DMS153 (cell line): Measurements from ENCODE around the gene TUT1.
"Not testable (repeated sequence)": the region's sequence is repeated elsewhere in the genome, so short reads cannot be mapped to it uniquely, and the experiment has no call there.

Experiments
- DNase-seq: peaks from one replicate; lab custom pipeline; 2025; lab: John Stamatoyannopoulos, UW

TUT1 gene

DNA sequence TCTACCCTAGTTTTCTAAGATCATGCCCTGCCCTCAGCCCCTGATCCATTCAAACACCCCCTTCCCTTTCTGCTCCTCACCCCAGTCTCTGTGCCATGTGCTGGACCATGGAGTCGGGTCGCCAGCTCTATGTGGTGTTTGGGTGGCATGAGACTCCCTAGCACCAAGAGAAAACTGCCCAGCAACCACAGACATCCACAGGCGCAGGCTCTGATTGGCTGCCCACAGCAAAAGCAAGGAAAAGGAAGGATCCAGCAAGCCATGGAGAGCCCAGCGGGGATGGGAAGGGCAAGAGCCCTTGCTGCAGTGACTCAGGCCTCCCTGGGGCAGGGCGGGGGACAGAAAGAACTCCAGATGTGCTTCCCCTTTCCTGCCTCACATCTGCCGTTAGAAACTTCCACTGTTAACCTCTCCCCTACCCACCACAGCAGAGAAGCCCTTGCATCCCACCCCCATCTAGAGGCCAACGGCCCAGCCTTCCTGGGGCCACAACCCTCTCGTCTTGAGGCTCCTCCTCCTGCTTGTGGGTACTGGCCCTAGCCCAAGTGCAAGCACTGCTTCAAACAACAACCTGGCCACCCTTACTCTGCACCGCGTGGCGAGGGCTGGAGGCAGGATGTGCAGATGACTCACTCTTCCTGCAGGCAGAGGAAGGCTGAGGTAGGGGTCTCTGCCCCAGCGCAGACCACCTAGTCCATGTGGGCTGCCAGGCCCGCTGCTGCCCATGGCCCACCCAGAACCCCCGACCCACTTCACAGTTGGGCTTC is 35.0 kb downstream of the TUT1 start:
- peak; percentile 66 for DNase-seq

DNA sequence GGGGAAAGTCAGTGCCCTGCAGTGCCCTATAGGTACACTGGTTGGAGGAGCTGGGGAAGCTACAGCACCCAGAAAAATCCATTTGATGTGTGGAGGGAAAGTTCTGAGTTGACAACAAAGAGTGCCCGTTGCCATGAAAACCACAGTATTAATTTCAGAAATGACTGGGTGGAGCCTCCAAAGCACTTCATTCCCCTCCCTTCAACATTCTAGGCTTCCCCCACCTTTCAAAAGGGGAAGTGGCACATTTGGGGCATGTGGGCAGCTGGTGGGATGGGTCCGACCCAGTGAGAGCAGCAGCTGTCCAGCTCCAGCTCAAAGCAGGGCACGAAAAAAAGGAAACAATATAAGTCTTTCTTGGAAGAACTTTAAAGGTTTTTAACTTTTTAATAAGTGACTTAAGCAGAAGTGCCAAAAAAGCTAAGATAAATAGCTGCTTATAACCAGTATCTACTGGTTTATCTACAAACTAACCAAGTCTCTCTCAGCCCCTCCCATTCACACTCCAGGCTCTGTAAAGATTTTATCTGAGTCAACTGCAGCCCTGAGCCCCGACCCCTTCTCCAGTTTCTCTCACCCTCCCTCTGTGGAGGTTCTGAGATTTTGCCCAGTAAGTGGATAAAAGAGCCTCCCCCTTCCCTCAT is 35.7 kb downstream of the TUT1 start:
- no peak for DNase-seq

DNA sequence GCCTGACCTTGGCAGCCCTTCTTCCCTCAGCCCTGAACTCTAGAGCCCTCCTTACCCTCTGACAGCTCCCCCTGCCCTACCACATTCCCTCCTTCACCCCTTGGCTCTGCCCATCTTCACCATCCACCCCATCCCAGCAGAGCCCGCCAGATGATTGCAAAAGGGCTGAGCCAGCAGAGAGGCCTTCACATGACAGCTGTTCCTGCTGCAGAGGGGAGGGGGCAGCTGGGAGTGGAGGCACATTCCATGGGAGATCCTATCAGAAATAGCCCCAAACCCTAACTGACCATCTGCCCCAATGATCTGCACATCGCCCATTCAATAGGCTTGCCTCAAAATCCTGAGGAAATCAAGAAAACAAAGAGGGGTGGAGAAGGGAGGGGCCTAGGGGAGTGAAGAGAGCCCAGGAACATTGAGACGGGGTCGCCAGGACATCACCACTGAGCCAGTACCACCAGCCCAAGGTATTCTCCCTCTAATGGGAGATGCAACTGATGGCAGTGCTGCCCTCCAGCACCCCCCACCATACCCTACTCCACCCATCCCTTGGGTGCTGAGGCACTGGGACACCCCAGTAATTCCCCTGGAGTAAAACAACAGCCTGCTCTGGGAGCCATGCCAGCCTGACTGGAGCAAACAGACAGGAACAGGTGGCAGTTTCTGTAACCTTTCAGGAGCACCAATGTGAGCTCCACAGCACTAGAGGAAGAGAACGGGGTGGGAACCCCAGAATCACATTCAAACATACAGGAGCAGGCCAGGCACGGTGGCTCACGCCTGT is 36.7 kb downstream of the TUT1 start:
- no peak for DNase-seq

DNA sequence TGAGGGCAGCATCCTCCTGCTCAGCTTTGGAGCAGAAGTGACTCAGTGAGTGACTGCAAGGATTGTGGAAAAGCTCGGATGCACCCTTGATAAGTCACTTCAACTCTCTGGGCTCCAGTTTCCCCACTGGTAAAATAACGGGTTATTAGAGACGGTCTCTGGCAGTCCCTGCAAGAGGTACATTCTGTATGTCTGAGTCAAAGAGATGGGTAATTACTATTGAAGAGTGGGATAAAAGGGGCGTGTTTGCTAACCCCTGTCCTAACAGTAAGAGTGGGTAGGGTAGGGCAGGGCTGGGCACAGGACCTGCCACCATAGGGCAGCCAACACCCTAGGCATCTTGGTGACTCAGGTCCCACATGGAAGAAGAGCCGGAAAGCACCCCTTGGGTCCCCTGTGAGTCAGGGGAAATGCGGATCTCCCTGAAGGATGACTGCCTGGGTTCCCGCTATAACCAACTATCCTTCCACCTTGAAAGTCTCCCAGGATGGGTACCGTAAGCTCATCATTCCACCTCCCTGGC is 37.4 kb downstream of the TUT1 start:
- no peak for DNase-seq

DNA sequence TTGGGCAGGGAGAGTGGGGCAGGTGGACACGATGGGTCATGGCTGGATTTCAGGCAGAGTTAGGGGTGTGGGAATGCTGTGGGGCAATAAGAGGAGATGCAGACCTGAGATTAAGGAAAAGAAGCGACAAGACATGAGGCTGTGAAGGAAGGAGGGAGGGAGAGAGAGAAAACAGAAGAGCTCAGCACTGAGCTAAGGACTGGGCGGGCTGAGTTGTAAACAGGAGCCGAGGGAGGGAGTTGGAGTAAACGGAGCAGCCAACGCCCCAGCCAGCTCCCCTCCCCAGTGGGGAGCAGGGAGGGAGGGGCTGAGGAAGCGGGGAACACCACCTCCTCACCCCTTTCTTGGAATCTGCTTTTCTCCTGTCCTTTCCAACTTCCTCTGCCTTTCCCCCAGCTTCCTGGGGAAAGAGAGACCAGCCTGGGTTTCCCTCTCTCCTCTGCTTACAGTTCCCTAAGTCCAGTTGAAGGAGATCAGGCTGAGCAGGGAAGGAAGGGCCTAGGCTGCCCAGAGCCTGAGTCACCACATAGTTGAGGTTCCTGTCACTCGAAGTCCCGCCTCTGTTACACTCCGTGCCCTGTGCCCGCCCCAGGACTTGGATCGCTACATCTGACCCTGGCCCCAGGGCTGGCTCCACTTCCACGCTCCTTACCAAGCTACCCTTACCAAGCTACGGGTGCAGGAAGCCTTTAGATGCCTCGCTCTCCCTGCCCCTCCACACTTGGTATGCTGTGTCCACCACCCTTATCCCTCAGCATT is 38.1 kb downstream of the TUT1 start:
- DNase-seq: no peak

DNA sequence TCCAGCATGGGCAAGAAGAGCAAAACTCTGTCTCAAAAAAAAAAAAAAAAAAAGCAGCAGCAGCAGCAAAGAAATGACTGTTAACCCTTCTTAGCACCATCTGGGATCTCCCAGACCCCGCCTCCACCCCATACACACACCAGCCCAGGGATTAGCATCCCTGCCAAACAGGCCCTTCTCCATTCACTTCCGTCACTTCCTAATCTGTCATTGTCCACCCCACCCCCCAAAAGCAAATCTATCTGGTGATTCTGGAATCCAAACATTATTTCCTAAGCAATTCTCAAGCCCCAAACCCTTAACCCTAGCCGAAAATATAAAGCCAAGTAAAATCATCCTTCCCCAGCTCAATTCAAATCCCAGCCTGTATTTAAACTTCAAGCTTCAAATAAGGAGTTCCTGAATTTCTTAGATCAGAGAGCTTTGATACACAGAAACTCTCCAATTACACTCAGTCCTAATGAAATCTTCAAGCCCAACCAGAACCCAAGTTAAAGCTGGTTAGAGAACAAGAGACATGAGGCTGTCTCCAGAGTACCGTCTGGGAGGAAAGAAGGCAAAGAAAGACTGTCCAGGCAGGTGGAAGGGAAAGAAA is 38.7 kb downstream of the TUT1 start:
- DNase-seq: no peak

DNA sequence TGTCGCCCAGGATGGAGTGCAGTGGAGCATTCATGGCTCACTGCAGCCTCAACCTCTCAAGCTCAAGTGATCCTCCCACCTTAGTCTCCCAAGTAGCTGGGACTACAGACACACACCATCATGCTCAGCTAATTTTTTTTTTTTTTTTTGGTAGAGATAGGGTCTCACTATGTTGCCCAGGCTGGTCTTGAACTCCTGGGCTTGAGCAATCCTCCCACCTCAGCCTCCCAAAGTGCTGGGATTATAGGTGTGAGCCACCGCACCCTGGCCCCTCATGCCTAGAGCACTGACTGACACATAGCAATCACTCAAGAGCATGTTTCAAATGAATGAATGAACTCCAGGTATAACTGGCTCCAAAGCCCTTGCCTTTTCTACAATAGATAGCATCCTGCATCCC is 40.8 kb downstream of the TUT1 start:
- not testable (repeated sequence) for DNase-seq

DNA sequence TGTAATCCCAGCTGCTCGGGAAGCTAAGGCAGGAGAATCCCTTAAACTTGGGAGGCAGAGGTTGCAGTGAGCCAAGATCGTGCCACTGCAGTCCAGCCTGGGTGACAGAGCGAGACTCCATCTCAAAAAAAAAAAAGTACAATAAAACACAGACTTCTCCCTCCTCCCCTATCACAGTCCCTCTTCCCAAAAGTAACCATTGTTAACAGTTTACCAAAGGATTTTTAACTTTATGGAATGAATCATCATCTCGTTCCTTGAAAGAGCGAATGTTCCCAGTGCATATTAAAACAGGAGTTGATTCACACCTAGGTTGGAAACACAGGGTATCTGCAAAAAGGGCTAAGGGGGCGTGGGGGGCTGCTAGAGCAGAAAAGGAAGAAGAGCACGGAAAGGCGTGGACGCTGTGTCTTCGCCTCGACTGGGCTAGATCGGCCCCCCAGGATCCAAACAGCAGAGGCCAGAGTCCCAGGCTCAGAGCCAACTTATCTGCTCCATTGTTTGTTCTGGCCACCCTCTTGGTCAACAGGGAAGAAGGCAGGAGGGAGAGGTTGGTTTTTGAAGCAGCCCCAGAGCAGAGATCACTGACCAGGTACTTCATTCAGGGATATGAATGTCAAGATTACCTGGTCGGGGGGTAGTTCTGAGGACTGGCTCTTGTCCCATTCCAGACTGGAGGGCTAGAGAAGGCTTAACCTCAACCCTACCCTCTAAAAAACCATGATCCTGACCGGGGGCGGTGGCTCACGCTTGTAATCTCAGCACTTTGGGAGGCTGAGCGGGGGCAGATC is 42.6 kb downstream of the TUT1 start:
- no peak for DNase-seq

DNA sequence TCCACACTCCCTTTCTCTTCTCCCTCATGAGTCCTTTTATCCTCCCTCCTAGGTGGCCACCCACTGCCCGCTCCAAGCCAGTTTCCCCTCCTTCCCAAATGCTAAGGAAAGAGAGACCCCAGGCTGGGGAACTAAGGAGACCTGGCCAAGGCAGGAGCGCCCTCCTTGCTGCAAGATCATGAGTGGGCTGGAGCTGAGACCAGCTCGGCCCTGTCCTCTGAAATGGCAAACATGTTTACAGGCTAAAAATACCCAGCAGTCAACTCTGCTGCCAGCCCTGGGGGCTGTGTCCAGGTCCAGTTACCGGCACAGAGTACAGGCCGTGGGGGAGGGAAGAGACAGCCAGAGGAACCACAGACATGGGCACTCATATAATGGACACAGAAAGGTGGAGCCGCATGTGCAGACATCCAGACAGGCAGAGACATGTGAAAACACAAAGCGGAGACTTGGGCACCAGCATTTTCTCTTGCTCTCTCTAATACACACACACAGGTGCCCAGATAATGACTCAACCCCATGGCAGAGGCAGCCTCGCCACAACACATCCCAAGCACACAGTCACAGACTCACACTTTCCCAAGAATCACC is 43.5 kb downstream of the TUT1 start:
- no peak for DNase-seq

DNA sequence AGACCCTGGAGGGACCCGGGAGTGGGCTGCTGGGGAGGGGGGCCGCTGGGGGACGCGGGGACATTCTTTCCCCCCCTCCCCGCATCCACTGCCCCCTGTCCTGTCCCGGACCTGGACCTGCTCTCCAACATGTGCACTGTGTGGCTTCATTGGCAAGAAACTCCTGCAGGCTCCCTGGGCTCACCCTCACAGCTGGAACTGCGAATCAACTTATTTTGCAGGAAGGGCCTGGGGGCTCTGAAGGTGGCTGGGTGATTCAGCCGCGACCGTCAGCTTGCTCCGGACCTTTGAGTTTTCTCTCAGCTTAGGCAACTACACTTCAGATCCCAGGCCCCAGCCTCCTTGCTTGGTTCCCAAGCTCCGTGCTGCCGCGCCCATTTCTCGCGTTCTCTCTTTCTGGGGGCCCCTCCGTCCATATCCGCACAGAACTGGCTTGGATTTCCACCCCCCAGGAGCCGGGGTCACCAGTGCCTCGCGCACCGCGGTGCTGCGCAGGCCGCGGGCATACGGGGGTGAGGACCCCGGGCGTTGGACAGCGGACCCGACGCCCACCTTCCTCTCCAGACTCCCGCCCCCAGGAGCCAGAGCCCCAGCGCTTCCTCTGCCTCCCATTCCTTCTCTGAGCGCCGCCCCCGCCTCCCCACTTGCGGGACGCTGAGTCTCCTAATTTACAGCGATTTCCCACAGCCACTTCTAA is 44.2 kb downstream of the TUT1 start:
- DNase-seq: no peak

DNA sequence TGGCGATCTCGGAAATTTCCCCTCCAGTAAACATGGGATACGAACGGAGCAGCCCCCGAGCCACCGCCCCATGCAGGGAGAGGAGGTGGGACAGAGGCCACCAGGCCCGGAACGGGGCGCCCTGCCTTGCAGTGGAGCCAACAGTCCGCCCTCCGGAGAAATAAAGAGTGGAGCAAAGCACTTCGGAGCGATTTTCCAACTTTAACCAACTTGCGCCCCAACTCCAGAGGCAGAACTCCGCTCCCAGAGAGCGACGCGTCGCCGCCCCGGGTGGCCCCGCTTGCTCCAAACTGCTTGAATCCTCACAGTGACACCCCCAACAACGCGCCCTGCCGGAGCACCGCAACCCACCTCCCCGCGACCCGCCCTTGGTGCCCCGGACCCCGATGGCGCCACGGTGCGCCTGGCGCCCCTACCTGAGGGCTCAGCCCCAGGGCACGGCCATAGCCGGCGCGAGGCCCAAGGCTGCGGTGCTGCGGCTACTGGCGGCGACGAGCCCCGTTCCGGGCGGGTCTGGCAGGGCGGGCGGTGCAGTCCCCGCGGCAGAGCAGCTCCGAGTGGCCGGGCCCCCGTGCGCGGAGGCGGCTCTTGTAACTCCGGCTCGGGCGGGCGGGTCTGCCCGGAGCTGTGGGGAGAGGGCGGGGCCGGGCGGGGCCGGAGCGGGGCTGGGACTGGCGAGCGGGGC is 44.9 kb downstream of the TUT1 start, which contains the start of gene AHNAK:
AHNAK (minus strand) TSS at position 563 of the 685 bp plus-strand sequence. CDS start 10,708 bp downstream, outside the sequence.
- DNase-seq: no peak

DNA sequence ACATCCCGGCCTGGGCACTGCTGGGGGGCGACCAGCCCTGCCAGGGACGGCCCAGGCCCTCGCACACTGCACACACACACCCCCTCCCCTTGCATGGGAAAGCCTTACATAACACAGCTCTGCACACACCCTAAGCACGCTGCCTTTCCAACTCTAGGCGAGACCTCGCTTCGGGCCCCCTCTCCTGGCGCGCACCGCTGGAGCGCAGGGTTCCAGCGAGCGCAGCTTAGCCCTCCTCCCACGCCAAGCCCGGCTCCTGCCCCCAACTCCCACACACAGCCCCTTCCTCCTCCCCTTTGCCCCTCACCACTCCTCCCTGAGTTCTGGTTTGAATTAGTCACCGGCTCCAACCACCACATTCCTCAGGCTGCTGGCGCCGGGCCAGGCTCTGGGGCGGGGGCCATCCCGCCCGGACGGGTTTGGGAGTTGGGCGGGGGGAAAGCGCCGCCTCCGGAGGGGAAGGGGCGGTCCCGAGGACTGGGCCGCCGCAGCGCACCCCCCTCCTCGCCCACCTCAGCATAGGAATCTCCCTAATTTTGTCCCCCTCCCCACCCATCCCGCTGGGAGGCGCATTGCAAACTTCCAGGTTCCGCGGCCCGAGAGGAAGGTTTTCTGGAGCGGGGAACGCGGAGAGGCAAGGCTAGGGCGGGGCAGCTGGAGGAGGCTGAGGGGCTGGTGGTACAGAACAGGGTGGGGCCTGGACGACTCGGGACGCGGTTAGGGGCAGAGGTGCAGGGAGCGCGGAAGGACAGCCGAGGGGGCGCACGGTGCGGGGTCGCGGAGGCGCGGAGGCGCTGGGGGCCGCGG is 45.7 kb downstream of the TUT1 start:
- no peak for DNase-seq

DNA sequence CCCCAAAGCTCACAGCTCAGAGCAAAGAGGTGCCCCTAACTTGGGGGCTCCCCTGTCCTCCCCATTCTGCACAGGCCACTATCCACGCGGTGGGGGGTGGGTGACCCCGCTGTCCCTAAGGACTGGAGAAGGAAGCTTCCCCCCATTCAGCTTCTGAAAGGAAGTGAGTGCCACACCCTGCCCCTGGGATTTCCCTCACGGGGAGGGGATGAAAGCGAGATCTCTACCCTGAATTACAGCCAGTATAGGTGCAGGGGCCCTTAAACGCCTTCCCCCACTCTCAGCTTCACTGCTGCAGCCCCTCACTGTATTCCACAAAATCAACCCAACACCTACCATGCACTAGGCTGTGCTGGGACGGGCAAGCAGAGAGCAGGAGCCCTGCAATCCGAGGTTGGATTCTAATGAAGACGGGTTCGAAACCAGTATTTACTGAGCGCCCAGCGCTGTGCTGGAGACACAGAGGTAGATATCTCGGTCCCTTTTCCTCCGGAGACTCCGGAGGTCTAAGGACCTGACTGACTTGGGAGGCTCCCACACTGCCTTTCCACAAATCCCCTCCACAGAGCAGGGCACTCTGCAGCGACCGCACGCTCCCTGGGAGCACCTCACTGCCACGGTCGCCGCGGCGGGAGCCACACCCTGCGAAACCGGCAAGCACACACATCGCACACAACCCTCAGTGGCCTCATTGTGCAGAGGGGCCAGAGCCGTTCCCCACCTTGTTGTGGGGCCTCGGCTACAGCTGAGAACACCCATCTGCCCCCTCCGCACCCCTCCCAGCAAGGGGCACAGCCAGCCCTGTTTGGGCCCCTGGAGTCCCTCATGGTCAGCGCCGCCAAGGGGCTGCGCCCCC is 46.5 kb downstream of the TUT1 start:
- DNase-seq: no peak

DNA sequence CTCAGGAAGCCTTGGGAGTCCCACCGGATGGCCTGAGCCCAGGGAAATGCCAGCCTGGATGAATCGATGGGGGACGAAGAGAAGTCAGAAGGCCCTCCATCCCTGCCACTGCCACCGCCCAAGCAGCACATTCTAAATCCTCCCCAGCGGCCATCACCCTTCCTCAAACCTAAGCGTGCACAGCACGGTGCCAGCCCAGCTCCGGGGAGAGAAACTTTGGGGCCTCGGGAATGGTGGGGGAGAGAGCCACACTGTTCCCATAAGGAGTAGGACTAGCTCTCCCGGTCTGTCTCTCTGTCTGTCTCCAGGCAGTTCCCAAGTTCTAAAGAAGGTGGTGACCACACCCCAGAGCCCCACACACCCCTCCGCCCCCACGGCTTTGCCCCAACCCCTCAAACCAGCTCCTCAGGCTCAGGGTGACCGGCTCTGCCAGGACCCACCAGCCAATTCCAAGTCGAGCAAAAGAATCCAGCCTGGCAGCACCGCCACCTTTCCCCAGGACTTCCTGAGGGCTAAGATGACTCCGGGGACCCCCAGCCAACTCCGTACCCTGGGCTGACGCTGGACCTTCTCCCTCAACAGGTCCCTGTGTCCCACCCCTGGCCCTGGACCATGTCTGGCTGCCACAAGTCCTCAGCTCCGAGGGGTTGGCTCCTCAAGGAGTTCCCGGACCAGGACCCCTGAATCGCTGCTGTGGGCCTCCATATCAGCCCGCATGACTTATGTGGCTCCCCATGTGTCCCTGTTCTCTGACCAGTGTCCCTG is 47.5 kb downstream of the TUT1 start:
- DNase-seq: no peak

DNA sequence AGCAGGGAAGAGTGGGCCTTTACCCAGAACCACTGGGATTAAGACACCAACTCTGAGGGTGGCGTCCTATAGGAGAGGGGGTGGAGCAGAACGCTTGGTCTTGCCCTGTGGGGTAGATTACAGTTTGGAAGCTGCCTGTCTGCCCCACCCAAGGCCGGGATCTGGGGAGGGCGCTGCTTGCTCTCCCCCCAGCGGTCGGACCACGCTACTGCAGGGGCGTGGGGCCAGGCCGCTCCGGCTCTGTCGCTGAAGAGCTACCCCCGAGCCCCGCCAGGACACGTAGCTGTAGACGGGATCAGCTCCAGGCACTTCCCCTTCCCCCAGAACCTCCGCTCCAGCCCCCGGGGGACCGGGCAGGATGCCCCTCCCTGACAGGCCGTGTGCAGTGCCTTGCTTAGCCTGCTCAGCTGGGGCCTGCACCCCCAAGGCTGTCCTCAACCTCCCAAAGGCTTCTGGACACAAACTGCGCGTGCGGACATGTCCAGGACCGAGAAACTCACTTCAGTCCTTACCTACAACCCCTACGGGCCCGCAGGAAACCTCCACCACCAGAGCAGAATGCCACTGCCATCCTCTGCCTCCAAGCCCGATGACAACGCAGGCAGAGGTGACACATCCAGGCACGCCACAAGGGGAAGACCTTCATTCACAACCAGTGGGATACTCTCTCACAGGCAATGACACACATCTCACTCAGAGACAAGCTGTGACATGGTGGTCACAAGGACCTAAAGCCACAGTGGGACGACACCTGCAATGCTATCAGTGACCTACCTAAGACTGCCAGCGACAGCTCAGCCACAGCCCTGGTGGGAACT is 48.4 kb downstream of the TUT1 start:
- DNase-seq: peak; percentile 22
